Pancreas (tissue), 10 donors: Measurements from ENCODE around the gene ANXA9. TPM values are rescaled to one million over a fixed set of nuclear protein-coding genes. Genes with fewer than 3 reads are reported as not detected.

Source experiments
- ATAC-seq, 4 donors: fragments of 200-7000 bp; cut with Tn5 transposase; one replicate each; pipeline versions ENCODE4 v1.8.0 to v1.9.1; 2020; ENCODE audit warnings: mild to moderate bottlenecking in 4 of 4, moderate library complexity in 4 of 4
- DNase-seq, 6 donors: peaks; one replicate each; pipeline ENCODE4 v3.0.0-alpha.2; 2020
- FAIRE-seq: peaks from 2 replicates; lab custom pipeline; 2012; peaks lifted over from hg19 to GRCh38; lab: Jason Lieb, UNC
- H3K27ac ChIP-seq, 4 donors: fragments of 200-600 bp; sonication (generic); 1 replicate in 3 of 4; 2 replicates in 1 of 4; pipeline versions ENCODE4 v1.5.0 to v1.8.0; 2020
- H3K27me3 ChIP-seq, 4 donors: fragments of 200-600 bp; one replicate each; pipeline ENCODE4 v1.8.0; 2021
- H3K36me3 ChIP-seq, 3 donors: fragments of 200-600 bp; sonication (generic) in 1 of 3; one replicate each; pipeline versions ENCODE4 v1.5.0 to v1.8.0; 2020 to 2021
- H3K4me1 ChIP-seq, 3 donors: fragments of 200-600 bp; one replicate each; pipeline ENCODE4 v1.8.0; 2021
- H3K4me3 ChIP-seq, 4 donors: fragments of 200-600 bp; sonication (generic) in 2 of 4; one replicate each; pipeline versions ENCODE4 v1.5.0 to v1.8.0; 2020 to 2021
- H3K9me3 ChIP-seq, 4 donors: fragments of 200-600 bp; one replicate each; pipeline ENCODE4 v1.8.0; 2021
- CTCF ChIP-seq, 4 donors: fragments of 200-600 bp; sonication (generic) in 3 of 4; IDR thresholded peaks; one replicate each; pipeline versions ENCODE4 v1.5.0 to v1.8.0; 2021; ENCODE audit warnings: antibody characterized with exemption in 4 of 4
- WGBS, 2 donors: extraction: QIAGEN DNeasy Blood & Tissue Kit; methylation state at CpG; one replicate each; pipeline ENCODE4 v1.1.7; 2013; 5-methylcytosine and 5-hydroxymethylcytosine counted together
- intact Hi-C, 3 donors: fragments of 100-400 bp; cut with DNase I; formaldehyde crosslinking; loops; one replicate each; pipeline versions ENCODE4 v1.11.1 to v1.14.2; 2022
- polyA plus RNA-seq, 2 donors: library from polyadenylated mRNA; stranded (reverse); fragments of 200-250 nt; gene quantifications; one replicate each; pipeline ENCODE4 v1.2.3, GENCODE V29; 2013
- total RNA-seq, 6 donors: library from RNA; stranded (reverse); fragmentation: NEBNext Ultra II Directional in 4 of 6; extraction: Animal tissue kit (Norgen Biotek cat#: 25700) in 4 of 6; gene quantifications; one replicate each; pipeline versions ENCODE4 v1.2.1 to v1.2.4, GENCODE V29; 2021 to 2023
- donor health status: healthy with polysubstance abuse.
- donor health status: DM: no; HTN: no; CAD: no; lungs with moderate emphysema.
- donor health status: DM: no; HTN: no; CAD: no.
- donor health status: control.
- donor health status: control.
- donor health status: Bipolar disorder and iron deficiency.
- donor health status: DM: yes; HTN: yes; CAD: no.
- donor health status: DM: no; HTN: no; CAD: no.
- donor health status: DM: no; HTN: no; CAD: no.
- donor health status: DM: yes; HTN: yes; CAD: no.

Gene ANXA9
- total RNA-seq: 10 to 100 TPM; 11.7 to 17.6 (median 13.8) TPM
- 10 to 100 TPM; 18.1 to 30.7 TPM for polyA plus RNA-seq

- H3K27ac ChIP-seq: peak within 1 kb of the TSS; percentile 53 to 77 (median 64)
- H3K27me3 ChIP-seq: no peaks in the 10 kb centered on the region
- peak; percentile 31 to 67 (median 60) for ATAC-seq
- intact Hi-C loops: no loop called here
- no peaks in the 10 kb centered on the region for H3K9me3 ChIP-seq
- peak within 1 kb of the TSS in 3 of 4 donors; percentile 12 to 34 (median 22) for H3K4me3 ChIP-seq
- WGBS, 2 donors: 47 to 48% methylated on average over 12 of the region's 12 CpGs
- peak in 5 of 6 donors; percentile 60 to 85 (median 81) for DNase-seq
- no peak for FAIRE-seq
- no peaks in the 10 kb centered on the region for H3K36me3 ChIP-seq
- H3K4me1 ChIP-seq: peaks cover 0 to 13% (median 5%) of the 10 kb centered on the region in 3 donors
- no peak for TF ChIP-seq CTCF (IDR thresholded peaks at IDR 0.05)
These were observed at the start of gene ANXA9 for GRCh38 chr1:150981805-150982712. Gene ANXA9, plus strand, starts transcription at chr1:150982292. Its CDS starts 814 bp downstream, at chr1:150983106.

- ATAC-seq (no peak), FAIRE-seq (no peak), DNase-seq (no peak)
- no peaks in the 10 kb centered on the region for H3K9me3 ChIP-seq
- H3K4me3 ChIP-seq: no peak overlapping the region
- peaks cover 5 to 66% (median 47%) of the 10 kb centered on the region in 3 donors for H3K36me3 ChIP-seq
- no peak overlapping the region for H3K27ac ChIP-seq
- no peak for TF ChIP-seq CTCF (IDR thresholded peaks at IDR 0.05)
- H3K4me1 ChIP-seq: no peaks in the 10 kb centered on the region
- no peaks in the 10 kb centered on the region for H3K27me3 ChIP-seq
- WGBS, 2 donors: 85 to 93% methylated on average over 5 of the region's 5 CpGs
- intact Hi-C loops: no loop called here
These were observed 37.2 kb upstream of the ANXA9 start for GRCh38 chr1:150944856-150945255.

- intact Hi-C loops: no loop called here
- H3K27me3 ChIP-seq: no peaks in the 10 kb centered on the region
- FAIRE-seq: no peak
- peaks cover 0 to 45% (median 41%) of the 10 kb centered on the region in 3 donors for H3K36me3 ChIP-seq
- WGBS, 2 donors: 89 to 94% methylated on average over 3 of the region's 3 CpGs
- no peak overlapping the region for H3K27ac ChIP-seq
- H3K4me3 ChIP-seq: no peak overlapping the region
- no peaks in the 10 kb centered on the region for H3K9me3 ChIP-seq
- no peak for DNase-seq
- ATAC-seq: no peak
- H3K4me1 ChIP-seq: no peaks in the 10 kb centered on the region
- no peak for TF ChIP-seq CTCF (IDR thresholded peaks at IDR 0.05)
These were observed 27.4 kb upstream of the ANXA9 start for GRCh38 chr1:150954708-150955107.

- no peak for TF ChIP-seq CTCF (IDR thresholded peaks at IDR 0.05)
These were observed 26.8 kb upstream of the ANXA9 start for GRCh38 chr1:150955280-150955679.

DNA sequence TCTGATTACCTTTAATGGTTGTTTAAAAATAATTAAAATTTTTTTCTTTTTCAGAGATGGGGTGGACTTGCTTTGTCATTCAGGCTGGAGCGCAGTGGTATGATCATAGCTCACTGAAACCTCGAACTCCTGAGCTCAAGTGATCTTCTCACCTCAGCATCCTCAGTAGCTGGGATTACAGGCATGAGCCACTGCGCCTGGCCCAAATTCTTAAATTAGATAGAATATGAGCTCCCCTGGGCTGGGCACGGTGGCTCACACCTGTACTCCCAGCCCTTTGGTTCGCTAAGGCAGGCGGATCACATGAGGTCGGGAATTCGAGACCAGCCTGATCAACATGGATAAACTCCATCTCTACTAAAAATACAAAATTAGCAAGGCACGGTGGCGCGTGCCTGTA is 24.4 kb upstream of the ANXA9 start:
- no peak for DNase-seq
- no peaks in the 10 kb centered on the region for H3K9me3 ChIP-seq
- WGBS, 2 donors: 96 to 97% methylated on average over 11 of the region's 11 CpGs
- no peak overlapping the region for H3K27ac ChIP-seq
- H3K4me3 ChIP-seq: no peak overlapping the region
- no peak for TF ChIP-seq CTCF (IDR thresholded peaks at IDR 0.05)
- H3K27me3 ChIP-seq: no peaks in the 10 kb centered on the region
- ATAC-seq: no peak
- H3K36me3 ChIP-seq: peaks cover 0 to 40% (median 23%) of the 10 kb centered on the region in 3 donors
- FAIRE-seq: no peak
- intact Hi-C loops: no loop called here
- no peaks in the 10 kb centered on the region for H3K4me1 ChIP-seq

More at GRCh38 chr1:150955280-150955679, 26.8 kb upstream of the ANXA9 start:
- FAIRE-seq: no peak
- Histone ChIP-seq H3K9me3 (no peaks in the 10 kb centered on the region), H3K27me3 (no peaks in the 10 kb centered on the region), H3K4me3 (no peak overlapping the region), H3K27ac (no peak overlapping the region), H3K4me1 (no peaks in the 10 kb centered on the region), H3K36me3 (peaks cover 0 to 44% (median 35%) of the 10 kb centered on the region in 3 donors)
- no peak for DNase-seq
- ATAC-seq: no peak
- intact Hi-C loops: no loop called here
